MM.1S (cell line): Measurements from ENCODE around the gene PEDS1.

ENCODE experiments used
- CTCF ChIP-seq: fragments of 300-600 bp; sonication (generic); IDR thresholded peaks from 2 replicates; pipeline ENCODE4 v1.5.1; 2016; ENCODE audit warnings: antibody characterized with exemption, low read length, mixed read lengths
- EZH2 ChIP-seq: fragments of 300-600 bp; sonication (generic); optimal IDR thresholded peaks from 2 replicates; pipeline ENCODE3; 2017; ENCODE audit warnings: low read depth, mild to moderate bottlenecking, antibody characterized with exemption, low read length, mixed read lengths

GRCh38 chr20:50191544-50192363, 38.2 kb upstream of the PEDS1 start:
- TF ChIP-seq CTCF (peak; percentile 22), EZH2 (no peak)
